BE2C (cell line): ENCODE measurements around the gene ANGPTL4.

ENCODE experiments used
- DNase-seq: peaks from one replicate; pipeline ENCODE4 v3.0.0-alpha.2; 2020
- H3K27me3 ChIP-seq: fragments of 250-450 bp; sonication (Bioruptor Pico); 2 replicates; pipeline ENCODE4 v1.5.1; 2020; ENCODE audit warnings: mild to moderate bottlenecking
- H3K36me3 ChIP-seq: fragments of 250-450 bp; sonication (Bioruptor Pico); 2 replicates; pipeline ENCODE4 v1.5.1; 2020; ENCODE audit warnings: mild to moderate bottlenecking
- H3K4me1 ChIP-seq: fragments of 250-450 bp; sonication (Bioruptor Pico); 2 replicates; pipeline ENCODE4 v1.5.1; 2020
- H3K4me3 ChIP-seq: 2 replicates; pipeline ENCODE4 v1.5.1; 2011; ENCODE audit warnings: low read depth, low read length
- H3K9me3 ChIP-seq: fragments of 250-450 bp; sonication (Bioruptor Pico); 2 replicates; pipeline ENCODE4 v1.5.1; 2020
- TF ChIP-seq, protein P1 (sequence below): IDR thresholded peaks from 2 replicates; pipeline ENCODE4 v1.5.1; 2012; ENCODE audit warnings: mild to moderate bottlenecking, low read depth, low read length

The ANGPTL4 gene

DNA sequence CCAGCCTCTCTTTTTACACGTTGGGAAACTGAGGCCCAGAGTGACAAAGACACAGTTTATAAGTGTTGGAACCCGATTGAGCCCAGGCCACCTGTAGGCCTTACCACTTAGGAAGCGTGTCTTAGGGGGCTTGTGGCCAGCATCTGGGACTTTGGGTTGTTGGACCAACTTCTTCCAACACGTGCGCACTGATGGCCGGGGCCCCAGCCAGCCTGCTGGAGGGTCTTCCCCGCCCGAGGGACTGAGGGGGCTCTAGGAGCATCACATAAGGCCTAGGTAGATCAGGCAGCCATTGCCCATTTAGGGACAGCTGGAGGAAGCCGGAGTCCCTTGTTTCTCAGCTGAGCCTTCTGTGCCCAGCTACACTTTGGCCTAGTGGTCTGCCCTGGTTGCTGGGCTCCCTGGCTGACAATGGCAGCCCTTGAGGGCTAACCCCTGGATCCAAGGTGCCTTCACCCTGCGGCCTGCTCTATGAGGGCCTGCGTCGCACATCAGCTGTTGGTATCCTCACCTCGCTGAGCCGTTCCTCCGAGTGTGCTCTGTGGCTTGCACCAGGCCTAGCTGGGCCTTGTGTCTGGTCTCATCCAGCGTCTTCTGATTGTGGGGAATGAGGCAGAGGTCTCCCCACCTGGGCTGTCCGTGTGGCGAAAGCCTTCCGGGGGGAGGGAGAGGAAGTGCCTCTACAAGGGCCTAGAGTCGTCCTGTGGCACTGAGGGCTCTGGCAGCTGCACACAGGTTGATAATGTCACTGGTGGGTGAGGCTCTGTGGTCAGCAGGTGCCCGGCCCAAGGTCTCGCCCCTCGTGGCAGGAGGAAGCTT, 27.5 kb downstream of the ANGPTL4 start:
- no peaks in the 10 kb centered on the region; the same call in 1 of the 2 replicates for H3K36me3 ChIP-seq
- 0 out of 2 replicates have a peak, but pooled peaks cover 4% of the 10 kb centered on the region for H3K4me1 ChIP-seq
- H3K27me3 ChIP-seq = no peaks in the 10 kb centered on the region
- TF ChIP-seq, protein P1, sequence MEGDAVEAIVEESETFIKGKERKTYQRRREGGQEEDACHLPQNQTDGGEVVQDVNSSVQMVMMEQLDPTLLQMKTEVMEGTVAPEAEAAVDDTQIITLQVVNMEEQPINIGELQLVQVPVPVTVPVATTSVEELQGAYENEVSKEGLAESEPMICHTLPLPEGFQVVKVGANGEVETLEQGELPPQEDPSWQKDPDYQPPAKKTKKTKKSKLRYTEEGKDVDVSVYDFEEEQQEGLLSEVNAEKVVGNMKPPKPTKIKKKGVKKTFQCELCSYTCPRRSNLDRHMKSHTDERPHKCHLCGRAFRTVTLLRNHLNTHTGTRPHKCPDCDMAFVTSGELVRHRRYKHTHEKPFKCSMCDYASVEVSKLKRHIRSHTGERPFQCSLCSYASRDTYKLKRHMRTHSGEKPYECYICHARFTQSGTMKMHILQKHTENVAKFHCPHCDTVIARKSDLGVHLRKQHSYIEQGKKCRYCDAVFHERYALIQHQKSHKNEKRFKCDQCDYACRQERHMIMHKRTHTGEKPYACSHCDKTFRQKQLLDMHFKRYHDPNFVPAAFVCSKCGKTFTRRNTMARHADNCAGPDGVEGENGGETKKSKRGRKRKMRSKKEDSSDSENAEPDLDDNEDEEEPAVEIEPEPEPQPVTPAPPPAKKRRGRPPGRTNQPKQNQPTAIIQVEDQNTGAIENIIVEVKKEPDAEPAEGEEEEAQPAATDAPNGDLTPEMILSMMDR = no peak
- no peak for DNase-seq
- H3K4me3 ChIP-seq = no peak overlapping the region
- H3K9me3 ChIP-seq = no peaks in the 10 kb centered on the region

DNA sequence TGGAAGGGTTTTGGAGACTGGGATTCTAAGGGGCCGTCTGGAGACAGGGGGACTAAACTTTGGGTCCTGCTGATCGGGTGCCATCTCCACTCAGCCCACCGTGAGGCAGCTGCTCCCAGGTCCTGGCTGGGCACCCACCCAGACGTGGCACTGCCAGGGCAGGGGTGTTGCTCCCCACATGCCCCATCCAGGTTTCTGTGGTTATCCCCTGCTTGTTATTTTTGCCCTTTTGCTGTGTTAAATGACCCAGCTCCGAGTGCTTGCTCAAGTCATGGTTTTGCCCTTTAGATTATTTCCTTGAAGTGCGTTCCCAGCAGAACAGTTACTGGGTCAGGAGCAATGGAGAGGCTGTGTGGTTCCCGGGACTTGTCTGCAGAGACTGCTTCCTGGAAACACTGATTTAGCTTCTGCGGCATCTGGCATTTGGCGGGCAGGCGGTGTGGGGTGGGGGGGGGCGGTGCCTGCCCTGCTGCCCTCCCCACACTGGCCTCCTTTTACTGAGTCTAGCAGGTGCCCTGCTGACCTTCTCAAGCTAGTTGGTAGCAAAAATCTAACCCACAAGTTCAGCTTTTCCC, 28.1 kb downstream of the ANGPTL4 start:
- DNase-seq = no peak
- Histone ChIP-seq H3K4me3 (no peak overlapping the region), H3K27me3 (no peaks in the 10 kb centered on the region), H3K9me3 (no peaks in the 10 kb centered on the region), H3K36me3 (no peaks in the 10 kb centered on the region; the same call in 1 of the 2 replicates), H3K4me1 (0 out of 2 replicates have a peak, but pooled peaks cover 4% of the 10 kb centered on the region)
- TF ChIP-seq, protein P1 = no peak

DNA sequence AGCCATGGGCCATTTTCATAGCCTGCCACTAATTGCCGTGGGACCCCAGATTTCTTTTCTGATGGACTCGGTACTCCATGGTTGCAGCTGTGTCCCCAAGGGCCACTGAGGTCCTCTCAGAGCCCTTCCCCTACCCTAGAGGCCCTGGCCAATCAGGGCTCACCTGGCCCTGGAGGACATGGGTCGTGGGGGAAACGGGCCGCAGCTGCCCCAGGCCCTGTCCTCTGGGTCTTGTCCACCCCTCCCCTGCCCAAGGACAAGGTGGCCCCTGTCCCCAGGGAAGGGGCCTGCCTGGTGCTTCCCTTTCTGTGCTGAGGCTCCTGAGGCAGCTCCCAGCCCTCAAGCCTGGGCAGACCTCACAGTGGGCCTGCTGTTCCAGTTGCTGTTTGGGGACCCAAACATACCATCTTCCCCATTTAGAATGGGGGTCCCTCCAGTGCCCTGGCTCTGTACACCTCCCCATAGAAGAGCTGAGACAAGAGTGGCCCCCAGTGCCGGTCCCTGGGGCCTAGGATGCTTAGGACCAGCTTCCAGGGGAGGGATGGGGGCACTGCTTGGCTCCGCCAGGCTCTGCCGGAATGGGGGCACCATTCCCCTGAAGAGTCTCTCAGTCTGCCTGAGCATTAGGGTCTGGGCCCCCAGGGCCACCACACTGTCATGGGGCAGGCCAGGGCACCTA, 29.4 kb downstream of the ANGPTL4 start:
- TF ChIP-seq, protein P1 = no peak
- Histone ChIP-seq H3K4me1 (0 out of 2 replicates have a peak, but pooled peaks cover 7% of the 10 kb centered on the region), H3K36me3 (no peaks in the 10 kb centered on the region; the same call in 1 of the 2 replicates), H3K9me3 (no peaks in the 10 kb centered on the region), H3K4me3 (no peak overlapping the region), H3K27me3 (no peaks in the 10 kb centered on the region)
- DNase-seq = no peak

DNA sequence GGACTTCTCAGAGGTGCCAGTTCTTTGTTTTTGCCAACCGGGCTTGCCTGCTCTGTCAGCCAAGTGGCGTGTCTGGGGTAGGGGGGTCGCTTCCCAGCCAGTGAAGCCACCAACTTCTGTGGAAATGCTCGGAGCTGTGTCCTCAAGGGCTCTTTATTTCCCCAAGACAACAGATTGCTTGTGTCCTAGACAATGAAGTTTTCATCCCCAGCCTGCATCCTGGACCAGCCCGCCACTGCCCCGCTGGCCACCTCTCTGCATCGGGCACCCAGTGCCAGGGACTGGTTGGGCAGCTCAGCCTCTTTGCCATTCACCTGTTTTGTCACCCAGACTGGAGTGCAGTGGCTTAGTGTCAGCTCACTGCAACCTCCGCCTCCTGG, 29.9 kb downstream of the ANGPTL4 start:
- Histone ChIP-seq H3K4me3 (no peak overlapping the region), H3K9me3 (no peaks in the 10 kb centered on the region), H3K27me3 (no peaks in the 10 kb centered on the region), H3K36me3 (no peaks in the 10 kb centered on the region; the same call in 1 of the 2 replicates), H3K4me1 (0 out of 2 replicates have a peak, but pooled peaks cover 7% of the 10 kb centered on the region)
- TF ChIP-seq, protein P1 = no peak
- no peak for DNase-seq

- H3K27me3 ChIP-seq = no peaks in the 10 kb centered on the region
- H3K36me3 ChIP-seq = peaks cover 2% of the 10 kb centered on the region; the same call in 1 of the 2 replicates
- TF ChIP-seq, protein P1 = no peak
- H3K4me1 ChIP-seq = 0 out of 2 replicates have a peak, but pooled peaks cover 7% of the 10 kb centered on the region
- no peaks in the 10 kb centered on the region for H3K9me3 ChIP-seq
- DNase-seq = no peak
- no peak overlapping the region for H3K4me3 ChIP-seq
These were observed 31.7 kb downstream of the ANGPTL4 start for GRCh38 chr19:8395621-8396082.
